Heart left ventricle (tissue), 16 donors: Measurements from ENCODE around the gene DNAJB2. TPM values are rescaled to one million over a fixed set of nuclear protein-coding genes. Genes with fewer than 3 reads are reported as not detected.
A peak's percentile ranks its signal among the peaks of the same experiment; 100 is the strongest.

Experiments
- ATAC-seq, 4 donors: fragments of 200-7000 bp; cut with Tn5 transposase; one replicate each; pipeline ENCODE4 v1.9.1; 2020 to 2022; ENCODE audit warnings: moderate library complexity in 4 of 4, mild to moderate bottlenecking in 3 of 4, moderate number of reproducible peaks in 1 of 4
- DNase-seq, 5 donors: peaks; one replicate each; pipeline ENCODE4 v3.0.0-alpha.2; 2020
- H3K27ac ChIP-seq, 12 donors: fragments of 200-600 bp; sonication (generic) in 4 of 12; one replicate each; pipeline versions ENCODE4 v1.5.0 to v1.8.0; 2016 to 2022; ENCODE audit warnings: mild to moderate bottlenecking in 2 of 12
- H3K27me3 ChIP-seq, 9 donors: fragments of 200-600 bp; sonication (generic) in 2 of 9; one replicate each; pipeline versions ENCODE4 v1.5.1 to v1.8.0; 2016 to 2022; ENCODE audit warnings: mild to moderate bottlenecking in 3 of 9
- H3K36me3 ChIP-seq, 9 donors: fragments of 200-600 bp; sonication (generic) in 2 of 9; one replicate each; pipeline versions ENCODE4 v1.5.0 to v1.8.0; 2018 to 2022; ENCODE audit warnings: mild to moderate bottlenecking in 2 of 9
- H3K4me1 ChIP-seq, 12 donors: fragments of 200-600 bp; sonication (generic) in 4 of 12; one replicate each; pipeline versions ENCODE4 v1.5.0 to v1.8.0; 2016 to 2022; ENCODE audit warnings: mild to moderate bottlenecking in 3 of 12
- H3K4me3 ChIP-seq, 12 donors: fragments of 200-600 bp; sonication (generic) in 4 of 12; one replicate each; pipeline versions ENCODE4 v1.5.0 to v1.8.0; 2017 to 2022; ENCODE audit warnings: mild to moderate bottlenecking in 9 of 12, moderate library complexity in 4 of 12
- H3K9me3 ChIP-seq, 12 donors: fragments of 200-600 bp; sonication (generic) in 4 of 12; one replicate each; pipeline versions ENCODE4 v1.5.0 to v1.8.0; 2016 to 2022; ENCODE audit warnings: mild to moderate bottlenecking in 1 of 12
- CTCF ChIP-seq, 12 donors: fragments of 200-600 bp; sonication (generic) in 4 of 12; IDR thresholded peaks; one replicate each; pipeline versions ENCODE4 v1.5.0 to v1.8.0; 2018 to 2022; ENCODE audit warnings: antibody characterized with exemption in 12 of 12, mild to moderate bottlenecking in 5 of 12
- POLR2A ChIP-seq, 2 donors: fragments of 450-650 bp; IDR thresholded peaks; one replicate each; pipeline ENCODE4 v1.6.1; 2017; ENCODE audit warnings: antibody characterized with exemption in 2 of 2, mild to moderate bottlenecking in 2 of 2, moderate library complexity in 2 of 2
- WGBS, 4 donors: extraction: QIAGEN DNeasy Blood & Tissue Kit in 2 of 4; methylation state at CpG; one replicate each; pipeline versions ENCODE4 v1.1.5 to v1.1.7; 2013 to 2018; 5-methylcytosine and 5-hydroxymethylcytosine counted together
- intact Hi-C, 10 donors: fragments of 100-400 bp; cut with DNase I; formaldehyde crosslinking; loops; one replicate each; pipeline versions ENCODE4 v1.11.1 to v1.14.2; 2022
- polyA plus RNA-seq, 2 donors: library from polyadenylated mRNA; stranded (reverse); fragments of 200-250 nt; gene quantifications; one replicate each; pipeline ENCODE4 v1.2.3, GENCODE V29; 2013
- total RNA-seq, 9 donors: library from RNA; depleted of rRNA in 2 of 9; stranded (reverse); fragments of >200 nt in 2 of 9; fragmentation: NEBNext Ultra II Directional in 3 of 9; extraction: Animal tissue kit (Norgen Biotek cat#: 25700) in 3 of 9; gene quantifications; one replicate each; pipeline versions ENCODE4 v1.1.0 to v1.2.4, GENCODE V29; 2016 to 2023
- donor health status: ischemic (EF 13 %, LVEDD 7.1; RV severe dilation, severe dysfunction).
- donor health status: healthy with polysubstance abuse.
- donor health status: DM: no; HTN: yes; CAD: no.
- donor health status: DM: no; HTN: no; CAD: no.
- donor health status: ischemic (EF 25% LVEDD 6.9; RV normal size, moderate dysfunction).
- donor health status: ischemic (EF 25% LVEDD 5.7; RV mildly dilated, moderate dysfunction).
- donor health status: healthy.
- donor health status: DM: yes; HTN: yes; CAD: no.
- donor health status: ischemic (EF 35%, LVEDD 5.7; RV mildly dilated, moderate dysfunction).
- donor health status: nonischemic (EF 11% LVEDD 7.7; RV severe dilation, severe dysfunction).
- donor health status: DM: yes; HTN: yes; CAD: no.
- donor health status: PGD.
- donor health status: ischemic (EF 29% LVEDD 5.4; RV normal size, mild dysfunction).
- donor health status: nonischemic (EF 23%, LVEDD 6.1; RV moderate dilation, normal function).

Gene DNAJB2
- total and polyA plus RNA-seq, 11 donors: 61.3 to 181 (median 74.9) TPM

GRCh38 chr2:219249203-219249980 lies 29.8 kb upstream of the DNAJB2 start:
- DNase-seq (peak; percentile 69 to 82 (median 79)), ATAC-seq (peak; percentile 32 to 61 (median 44))
- H3K9me3 ChIP-seq: no peaks in the 10 kb centered on the region
- H3K27ac ChIP-seq: peak overlapping the region; percentile 58 to 95 (median 77)
- intact Hi-C loops: loop anchor here in 2 of 10 donors (5.0 to 10.0 kb wide), 2 partner anchors 43 to 45 kb away; no protein-coding TSS in a partner anchor
- H3K36me3 ChIP-seq: peaks cover 0 to 41% (median 29%) of the 10 kb centered on the region in 9 donors
- H3K4me1 ChIP-seq: peaks cover 6 to 86% (median 55%) of the 10 kb centered on the region in 12 donors
- peak overlapping the region in 5 of 12 donors; percentile 4 to 42 (median 10) for H3K4me3 ChIP-seq
- H3K27me3 ChIP-seq: peaks cover 0 to 5% (median 0%) of the 10 kb centered on the region in 9 donors
- TF ChIP-seq POLR2A (IDR thresholded peaks at IDR 0.05): no peak
- TF ChIP-seq CTCF (IDR thresholded peaks at IDR 0.05): no peak
- WGBS, 4 donors: 29 to 37% (median 33%) methylated on average over 5 to 7 of the region's 7 CpGs

DNA sequence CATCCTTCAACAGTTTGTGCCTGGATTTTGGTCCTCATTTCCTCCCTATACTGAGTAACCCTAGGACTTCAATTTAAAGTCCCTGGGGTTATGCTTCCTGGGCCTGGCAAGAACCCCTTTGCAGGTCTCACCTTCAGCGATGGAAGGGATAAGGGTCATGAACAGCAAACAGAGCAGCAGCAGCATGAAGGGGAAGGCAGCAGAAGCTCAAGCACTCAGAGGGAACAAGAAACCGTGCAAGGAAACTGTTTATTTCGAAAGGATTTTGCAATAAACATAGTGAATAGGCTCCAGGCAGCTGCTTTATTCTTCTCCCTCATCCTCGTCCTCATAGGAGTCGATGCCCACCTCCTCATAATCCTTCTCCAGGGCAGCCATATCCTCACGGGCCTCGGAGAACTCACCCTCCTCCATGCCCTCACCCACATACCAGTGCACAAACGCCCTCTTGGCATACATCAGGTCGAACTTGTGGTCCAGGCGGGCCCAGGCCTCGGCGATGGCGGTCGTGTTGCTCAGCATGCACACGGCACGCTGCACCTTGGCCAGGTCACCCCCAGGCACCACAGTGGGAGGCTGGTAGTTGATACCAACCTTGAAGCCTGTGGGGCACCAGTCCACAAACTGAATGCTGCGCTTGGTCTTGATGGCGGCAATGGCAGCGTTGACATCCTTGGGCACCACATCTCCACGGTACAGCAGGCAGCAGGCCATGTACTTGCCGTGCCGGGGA lies 29.0 kb upstream of the DNAJB2 start:
- H3K4me3 ChIP-seq: peak overlapping the region in 2 of 12 donors; percentile 15 to 42
- 89 to 92% (median 90%) methylated on average over 17 to 22 of the region's 22 CpGs for WGBS, 4 donors
- DNase-seq (no peak), ATAC-seq (no peak)
- peaks cover 0 to 41% (median 29%) of the 10 kb centered on the region in 9 donors for H3K36me3 ChIP-seq
- TF ChIP-seq CTCF (IDR thresholded peaks at IDR 0.05): no peak
- TF ChIP-seq POLR2A (IDR thresholded peaks at IDR 0.05): no peak
- H3K4me1 ChIP-seq: peaks cover 6 to 86% (median 53%) of the 10 kb centered on the region in 12 donors
- intact Hi-C loops: no loop called here
- H3K9me3 ChIP-seq: no peaks in the 10 kb centered on the region
- peak overlapping the region; percentile 20 to 95 (median 77) for H3K27ac ChIP-seq
- peaks cover 0 to 10% (median 0%) of the 10 kb centered on the region in 9 donors for H3K27me3 ChIP-seq

DNA sequence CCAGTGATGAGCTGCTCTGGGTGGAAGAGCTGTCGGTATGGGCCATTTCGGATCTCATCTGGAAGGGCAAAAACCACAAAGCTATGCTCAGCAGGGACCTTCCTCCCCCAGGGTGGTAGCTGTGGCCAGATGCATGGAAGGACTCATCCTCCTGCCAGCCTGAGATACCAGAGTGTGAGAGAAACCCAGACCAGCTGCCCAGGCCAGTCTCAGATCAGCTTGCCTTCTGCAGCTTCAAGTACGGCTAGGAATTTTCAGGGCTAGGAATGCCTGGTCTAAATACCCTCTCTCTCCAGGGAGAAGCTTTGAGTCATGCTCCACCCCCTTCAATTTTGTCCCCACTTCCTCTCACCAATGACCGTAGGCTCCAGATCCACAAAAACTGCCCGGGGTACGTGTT lies 27.5 kb upstream of the DNAJB2 start:
- no peak for DNase-seq
- no peak for TF ChIP-seq POLR2A (IDR thresholded peaks at IDR 0.05)
- no peak for TF ChIP-seq CTCF (IDR thresholded peaks at IDR 0.05)
- intact Hi-C loops: loop anchor here in 1 of 10 donors (2.0 kb wide), 1 partner anchor 27 kb away; the partner anchor contains the start of gene DNAJB2
- Histone ChIP-seq H3K4me1 (peaks cover 6 to 80% (median 47%) of the 10 kb centered on the region in 12 donors), H3K36me3 (peaks cover 0 to 41% (median 29%) of the 10 kb centered on the region in 9 donors), H3K27ac (peak overlapping the region in 10 of 12 donors; percentile 82 to 91 (median 87)), H3K4me3 (peak overlapping the region in 4 of 12 donors; percentile 70 to 92 (median 79)), H3K9me3 (no peaks in the 10 kb centered on the region), H3K27me3 (peaks cover 0 to 10% (median 0%) of the 10 kb centered on the region in 9 donors)
- WGBS, 4 donors: 60 to 69% (median 68%) methylated on average over 6 of the region's 6 CpGs
- no peak for ATAC-seq
